Gastrocnemius medialis (tissue), 4 donors: ENCODE measurements around the gene TRIM24. TPM values are rescaled to one million over a fixed set of nuclear protein-coding genes. Genes with fewer than 3 reads are reported as not detected.

Experiments used
- ATAC-seq, 2 donors: fragments of 150-250 bp; one replicate each; pipeline ENCODE4 v1.9.1; 2016
- DNase-seq, 2 donors: peaks; one replicate each; pipeline ENCODE4 v3.0.0-alpha.2; 2019
- H3K27ac ChIP-seq, 4 donors: fragments of 200-600 bp; sonication (generic); 1 replicate in 1 of 4; 2 replicates in 3 of 4; pipeline ENCODE4 v1.5.1; 2016 to 2018; ENCODE audit warnings: mild to moderate bottlenecking in 2 of 4, moderate library complexity in 1 of 4
- H3K27me3 ChIP-seq, 3 donors: fragments of 200-600 bp; sonication (generic) in 2 of 3; 1 replicate in 1 of 3; 2 replicates in 2 of 3; pipeline versions ENCODE4 v1.5.1 to v1.6.0; 2016 to 2019; ENCODE audit warnings: mild to moderate bottlenecking in 1 of 3, moderate library complexity in 1 of 3
- H3K36me3 ChIP-seq, 2 donors: fragments of 200-600 bp; sonication (generic) in 1 of 2; one replicate each; pipeline ENCODE4 v1.5.1; 2017 to 2018
- H3K4me1 ChIP-seq, 2 donors: fragments of 200-600 bp; sonication (generic) in 1 of 2; one replicate each; pipeline ENCODE4 v1.5.1; 2016 to 2017; ENCODE audit warnings: mild to moderate bottlenecking in 2 of 2
- H3K4me3 ChIP-seq, 4 donors: fragments of 200-600 bp; sonication (generic) in 3 of 4; 1 replicate in 1 of 4; 2 replicates in 3 of 4; pipeline ENCODE4 v1.5.1; 2016 to 2019; ENCODE audit warnings: mild to moderate bottlenecking in 2 of 4
- H3K9me3 ChIP-seq, 3 donors: fragments of 200-600 bp; sonication (generic) in 2 of 3; 1 replicate in 1 of 3; 2 replicates in 2 of 3; pipeline ENCODE4 v1.5.1; 2016 to 2019
- POLR2A ChIP-seq, 2 donors: fragments of 450-650 bp; IDR thresholded peaks; one replicate each; pipeline ENCODE4 v1.6.1; 2017; ENCODE audit warnings: antibody characterized with exemption in 2 of 2, mild to moderate bottlenecking in 2 of 2, moderate library complexity in 2 of 2
- in situ Hi-C, 4 donors: fragments of 200-750 bp; cut with MboI; loops; one replicate each; pipeline versions ENCODE4 v1.15.0 to v1.8.0; 2017; ENCODE audit warnings: low sequenced_read_pairs in 4 of 4
- intact Hi-C: fragments of 100-400 bp; cut with DNase I; formaldehyde crosslinking; loops from one replicate; pipeline ENCODE4 v1.15.1; 2023; ENCODE audit warnings: low total_unique reads
- total RNA-seq, 4 donors: library from RNA; depleted of rRNA; stranded (reverse); fragments of >200 nt; gene quantifications; one replicate each; pipeline versions ENCODE4 v1.1.0 to v1.2.3, GENCODE V29; 2016
- TF ChIP-seq, protein P1 (sequence below), 5 experiments: fragments of 450-650 bp in 3 of 5; fragments of 200-600 bp in 2 of 5; sonication (generic) in 2 of 5; IDR thresholded peaks in 4 of 5; conservative IDR thresholded peaks in 1 of 5; 1 replicate in 4 of 5; 2 replicates in 1 of 5; pipeline ENCODE4 v1.5.1; 2016 to 2019; ENCODE audit warnings: antibody characterized with exemption in 5 of 5, mild to moderate bottlenecking in 3 of 5, moderate library complexity in 3 of 5

TRIM24 gene
- total RNA-seq, 4 donors from 2014 or later: 17.1 to 26.5 (median 20.0) TPM

GRCh38 chr7:138559448-138559847 is 99.4 kb downstream of the TRIM24 start:
- DNase-seq (no peak), ATAC-seq (no peak)
- Histone ChIP-seq H3K4me3 (no peak overlapping the region), H3K27ac (no peak overlapping the region), H3K4me1 (no peaks in the 10 kb centered on the region), H3K27me3 (no peaks in the 10 kb centered on the region), H3K36me3 (peaks cover 6 to 70% of the 10 kb centered on the region in 2 donors), H3K9me3 (peaks cover 0 to 18% (median 12%) of the 10 kb centered on the region in 3 donors)
- TF ChIP-seq POLR2A (IDR thresholded peaks at IDR 0.05): no peak
- TF ChIP-seq, protein P1, sequence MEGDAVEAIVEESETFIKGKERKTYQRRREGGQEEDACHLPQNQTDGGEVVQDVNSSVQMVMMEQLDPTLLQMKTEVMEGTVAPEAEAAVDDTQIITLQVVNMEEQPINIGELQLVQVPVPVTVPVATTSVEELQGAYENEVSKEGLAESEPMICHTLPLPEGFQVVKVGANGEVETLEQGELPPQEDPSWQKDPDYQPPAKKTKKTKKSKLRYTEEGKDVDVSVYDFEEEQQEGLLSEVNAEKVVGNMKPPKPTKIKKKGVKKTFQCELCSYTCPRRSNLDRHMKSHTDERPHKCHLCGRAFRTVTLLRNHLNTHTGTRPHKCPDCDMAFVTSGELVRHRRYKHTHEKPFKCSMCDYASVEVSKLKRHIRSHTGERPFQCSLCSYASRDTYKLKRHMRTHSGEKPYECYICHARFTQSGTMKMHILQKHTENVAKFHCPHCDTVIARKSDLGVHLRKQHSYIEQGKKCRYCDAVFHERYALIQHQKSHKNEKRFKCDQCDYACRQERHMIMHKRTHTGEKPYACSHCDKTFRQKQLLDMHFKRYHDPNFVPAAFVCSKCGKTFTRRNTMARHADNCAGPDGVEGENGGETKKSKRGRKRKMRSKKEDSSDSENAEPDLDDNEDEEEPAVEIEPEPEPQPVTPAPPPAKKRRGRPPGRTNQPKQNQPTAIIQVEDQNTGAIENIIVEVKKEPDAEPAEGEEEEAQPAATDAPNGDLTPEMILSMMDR (IDR thresholded peaks at IDR 0.05 in 4 of 5, conservative IDR thresholded peaks at IDR 0.05 in 1 of 5): no peak
- in situ Hi-C loops (no loop called here), intact Hi-C loops (no loop called here)

GRCh38 chr7:138563808-138564207 is 103.7 kb downstream of the TRIM24 start:
- intact Hi-C loops (no loop called here), in situ Hi-C loops (no loop called here)
- Histone ChIP-seq H3K36me3 (peaks cover 0 to 60% of the 10 kb centered on the region in 2 donors), H3K4me3 (peak overlapping the region in 2 of 4 donors; percentile 26 to 54), H3K27me3 (no peaks in the 10 kb centered on the region), H3K27ac (peak overlapping the region in 2 of 4 donors; percentile 36 to 79), H3K4me1 (no peaks in the 10 kb centered on the region), H3K9me3 (no peaks in the 10 kb centered on the region)
- no peak for TF ChIP-seq POLR2A (IDR thresholded peaks at IDR 0.05)
- TF ChIP-seq, protein P1 (IDR thresholded peaks at IDR 0.05 in 4 of 5, conservative IDR thresholded peaks at IDR 0.05 in 1 of 5): no peak
- ATAC-seq: peak in 1 of 2 donors; percentile 45
- no peak for DNase-seq

DNA sequence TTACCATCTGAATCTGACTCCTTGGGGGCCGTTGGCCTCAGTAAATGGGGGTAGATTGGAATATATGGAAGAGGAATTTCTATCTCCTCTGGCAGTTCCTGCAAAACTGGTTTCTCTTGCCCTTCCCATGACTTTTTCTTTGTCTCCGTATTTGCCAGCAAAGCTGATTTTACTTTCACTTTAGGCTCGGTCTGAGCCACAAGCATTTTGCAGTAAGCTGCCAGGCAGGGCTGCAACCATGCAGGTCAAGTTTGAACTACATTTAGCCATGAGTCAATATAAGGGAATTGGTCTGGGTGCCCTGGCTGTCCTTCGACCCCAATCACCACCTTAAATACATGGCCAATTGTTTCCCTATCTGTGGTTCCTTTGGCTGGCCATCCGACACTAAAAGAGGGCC is 104.3 kb downstream of the TRIM24 start:
- peak overlapping the region in 2 of 4 donors; percentile 36 to 79 for H3K27ac ChIP-seq
- peak overlapping the region in 2 of 4 donors; percentile 26 to 54 for H3K4me3 ChIP-seq
- DNase-seq (peak in 1 of 2 donors; percentile 53), ATAC-seq (peak in 1 of 2 donors; percentile 94)
- intact Hi-C loops: no loop called here
- H3K36me3 ChIP-seq: peaks cover 0 to 61% of the 10 kb centered on the region in 2 donors
- no peaks in the 10 kb centered on the region for H3K9me3 ChIP-seq
- H3K4me1 ChIP-seq: no peaks in the 10 kb centered on the region
- in situ Hi-C loops: no loop called here
- no peaks in the 10 kb centered on the region for H3K27me3 ChIP-seq
- TF ChIP-seq, protein P1 (IDR thresholded peaks at IDR 0.05 in 4 of 5, conservative IDR thresholded peaks at IDR 0.05 in 1 of 5): no peak
- no peak for TF ChIP-seq POLR2A (IDR thresholded peaks at IDR 0.05)

DNA sequence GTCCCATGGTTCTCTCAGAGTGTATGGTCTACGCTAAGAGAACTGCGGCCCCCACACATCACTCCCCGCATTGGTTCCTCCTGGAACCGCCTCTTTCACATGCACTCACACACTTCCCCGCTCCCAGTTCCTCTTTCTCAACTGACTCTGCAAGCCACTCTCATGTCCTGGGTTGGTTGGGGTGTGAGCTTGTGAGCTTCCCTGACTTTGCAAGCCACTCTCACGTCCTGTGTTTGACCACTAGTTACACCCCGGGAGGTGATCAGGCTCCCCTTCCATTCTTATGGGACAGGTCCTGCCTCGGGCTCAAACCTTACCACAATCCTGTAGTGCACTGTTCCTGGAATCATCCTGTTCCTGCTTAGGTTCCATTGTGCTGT is 105.0 kb downstream of the TRIM24 start:
- no peaks in the 10 kb centered on the region for H3K9me3 ChIP-seq
- no peak for ATAC-seq
- no peaks in the 10 kb centered on the region for H3K4me1 ChIP-seq
- in situ Hi-C loops: no loop called here
- peak overlapping the region in 1 of 4 donors; percentile 79 for H3K27ac ChIP-seq
- H3K4me3 ChIP-seq: no peak overlapping the region
- intact Hi-C loops: no loop called here
- peaks cover 0 to 68% of the 10 kb centered on the region in 2 donors for H3K36me3 ChIP-seq
- H3K27me3 ChIP-seq: no peaks in the 10 kb centered on the region
- no peak for DNase-seq
- TF ChIP-seq POLR2A (IDR thresholded peaks at IDR 0.05): no peak
- TF ChIP-seq, protein P1 (IDR thresholded peaks at IDR 0.05 in 4 of 5, conservative IDR thresholded peaks at IDR 0.05 in 1 of 5): no peak
